GM19043 (cell line): ENCODE results near the gene SAPCD2.

ENCODE experiments used
- ATAC-seq: cut with Tn5 transposase; IDR thresholded peaks from one replicate; pipeline ENCODE4 v1.9.1; 2021; ENCODE audit warnings: low read depth; ENCODE audit not compliant: unreplicated experiment

The SAPCD2 gene

DNA sequence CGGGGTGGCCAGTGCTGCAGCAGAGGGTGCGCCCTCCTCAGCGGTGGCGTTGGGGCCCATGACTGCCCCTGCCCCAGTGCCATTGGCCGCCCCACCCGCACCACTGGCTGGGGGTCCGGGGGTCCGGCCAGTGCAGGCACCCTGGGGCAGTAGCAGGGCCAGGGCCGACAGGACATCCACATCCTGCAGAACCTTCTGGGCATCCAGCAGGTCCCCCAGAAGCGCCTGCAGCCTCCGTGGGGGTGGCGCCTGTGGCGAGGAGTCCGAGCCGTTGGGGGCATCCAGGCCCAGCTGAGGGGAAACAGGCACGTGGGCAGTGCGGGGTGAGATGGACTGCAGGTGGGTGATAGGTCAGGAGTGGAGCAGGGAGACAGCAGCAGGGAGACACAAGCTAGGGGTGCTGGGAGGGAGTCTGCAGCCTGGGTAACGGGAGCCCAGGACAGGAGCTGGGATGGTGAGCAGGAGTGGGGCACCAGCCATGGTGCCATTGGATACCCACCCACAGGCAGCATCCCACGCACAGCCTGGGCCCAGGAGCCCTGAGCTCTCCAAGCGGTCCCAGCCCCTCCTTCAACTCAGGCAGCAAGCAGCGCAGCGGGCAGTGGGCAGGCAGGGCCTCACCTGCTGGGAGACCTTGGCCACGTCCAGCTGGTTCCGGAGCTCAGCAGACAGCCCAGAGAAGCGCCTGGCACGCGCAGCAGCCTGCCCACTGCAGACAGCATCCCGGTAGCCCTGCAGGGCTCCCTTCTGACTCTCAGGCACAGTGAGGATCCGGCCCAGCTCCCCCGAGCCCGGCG is 49.4 kb downstream of the SAPCD2 start:
- ATAC-seq, result no peak

DNA sequence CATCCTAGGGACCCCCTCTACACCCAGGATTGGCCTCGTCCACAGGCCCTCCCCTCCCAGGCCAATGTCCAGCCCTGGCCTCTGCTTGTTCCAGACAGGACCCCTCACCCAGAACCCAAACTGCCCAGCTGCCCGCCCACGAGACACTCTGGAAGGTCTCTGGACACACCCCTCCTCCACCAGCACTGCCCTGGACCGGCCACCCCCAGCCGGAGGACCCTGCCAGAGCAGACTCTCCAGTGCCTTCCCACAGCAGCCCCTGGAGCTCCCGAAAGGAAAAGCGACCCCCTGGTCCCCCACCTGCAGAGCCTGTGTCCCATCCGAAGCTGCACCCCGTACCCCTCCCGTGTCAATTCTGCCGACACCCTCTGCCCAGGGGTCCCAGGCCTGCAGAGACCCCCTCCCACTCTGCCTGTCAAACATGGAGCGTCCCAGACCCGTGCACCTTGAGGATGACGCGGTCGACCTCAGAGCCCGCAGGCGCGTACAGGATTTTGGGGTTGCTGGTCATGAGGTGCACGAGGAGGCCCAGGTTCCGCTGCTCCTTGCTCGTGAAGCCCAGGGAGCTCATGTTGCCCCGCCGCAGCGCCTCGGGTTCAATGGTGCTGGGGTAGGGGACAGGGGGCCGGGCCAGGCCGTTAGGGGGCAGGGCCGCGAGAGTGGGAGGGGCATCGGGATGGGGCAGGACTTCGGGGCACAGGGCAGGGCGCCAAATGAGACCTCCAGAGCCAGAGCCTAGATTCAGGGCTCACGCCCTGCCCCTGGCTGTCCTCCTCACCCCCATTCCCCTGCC is 50.3 kb downstream of the SAPCD2 start:
- no peak for ATAC-seq

DNA sequence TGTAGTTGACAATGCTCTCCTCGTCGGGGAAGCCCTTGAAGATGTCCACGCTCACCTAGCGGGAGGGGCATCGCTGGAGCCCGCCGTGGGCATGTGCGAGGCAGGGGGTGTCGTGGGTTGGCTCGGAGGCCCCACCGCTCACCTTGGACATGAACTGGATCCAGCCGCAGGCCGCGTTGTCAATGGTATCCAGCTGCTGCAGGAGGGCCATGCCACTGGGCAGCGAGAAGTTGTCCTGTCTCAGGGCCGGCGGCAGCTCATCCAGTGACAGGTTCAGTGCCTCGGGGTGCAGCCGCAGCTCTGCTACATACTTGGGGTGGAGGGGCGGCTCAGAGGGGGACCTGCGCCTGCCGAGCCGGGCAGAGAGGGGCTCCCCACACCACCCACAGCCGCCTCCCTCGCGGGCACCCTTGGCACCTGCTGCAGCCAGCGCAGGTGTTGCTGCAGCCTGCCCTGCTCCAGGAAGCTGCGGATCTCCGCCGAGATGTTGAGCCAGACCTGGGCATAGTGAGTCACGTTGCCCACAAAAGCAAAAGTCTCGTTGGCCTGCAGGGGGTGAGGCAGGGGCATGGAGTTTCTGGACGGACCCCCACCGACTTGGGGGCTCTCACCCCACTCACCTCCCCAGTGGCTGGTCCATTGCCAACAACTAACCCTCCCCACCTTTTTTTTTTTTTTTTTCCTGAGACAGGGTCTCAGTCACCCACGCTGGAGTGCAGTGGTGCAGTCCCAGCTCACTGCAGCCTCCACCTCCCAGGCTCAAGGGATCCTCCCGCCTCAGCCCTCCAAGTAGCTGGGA is 51.4 kb downstream of the SAPCD2 start:
- ATAC-seq, result no peak

DNA sequence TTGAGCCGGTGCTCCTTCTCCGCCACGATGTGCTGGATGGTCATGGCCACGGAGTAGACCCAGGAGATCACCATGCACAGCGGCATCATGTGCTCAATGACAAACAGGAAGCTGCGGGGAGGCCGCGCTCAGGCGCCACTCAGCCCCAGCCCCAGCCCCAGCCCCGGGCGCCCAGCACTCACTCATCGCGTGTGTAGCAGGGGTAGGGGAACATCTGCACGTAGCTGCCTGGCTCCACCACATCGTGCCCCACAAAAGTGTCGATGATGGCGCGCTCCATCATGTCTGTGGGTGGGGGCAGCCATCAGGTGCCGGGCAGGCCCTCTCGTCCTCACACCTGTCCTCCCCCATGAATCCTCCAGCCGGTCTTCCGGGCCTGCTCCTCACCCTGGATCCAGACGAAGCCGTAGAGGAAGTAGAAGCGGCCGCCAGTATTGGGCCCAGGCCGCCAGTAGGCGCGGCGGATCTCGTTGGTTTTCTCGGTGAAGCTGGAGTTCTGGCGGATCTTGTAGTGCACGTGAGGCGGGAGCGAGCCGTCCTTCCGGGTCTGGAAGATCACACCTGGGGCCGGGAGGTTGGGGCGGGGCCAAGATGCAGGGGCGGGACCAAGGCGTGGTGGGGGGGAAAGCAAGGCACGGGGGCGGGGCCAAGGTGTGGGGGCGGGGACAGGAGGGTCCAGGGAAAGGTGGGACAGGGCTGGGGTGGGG is 52.4 kb downstream of the SAPCD2 start:
- ATAC-seq, result no peak

DNA sequence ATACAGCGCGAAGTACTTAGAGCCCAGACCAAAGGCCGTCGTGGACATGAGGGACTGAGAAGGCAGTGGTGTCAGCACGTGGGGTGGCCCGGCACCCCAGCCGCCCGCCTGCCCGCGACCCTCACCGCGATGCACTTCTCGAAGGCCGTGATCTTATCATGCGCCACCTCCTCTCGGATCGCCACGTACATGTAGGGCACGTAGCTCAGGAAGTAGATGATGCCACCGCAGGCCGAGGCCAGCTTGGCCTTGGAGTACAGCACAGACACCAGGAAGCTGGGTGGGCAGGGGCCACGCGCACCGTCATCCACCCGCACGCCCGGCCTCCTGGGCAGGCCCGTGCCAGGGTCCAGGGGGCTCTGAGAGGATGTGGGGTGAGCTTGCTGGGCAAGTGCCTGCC is 53.3 kb downstream of the SAPCD2 start:
- ATAC-seq, result no peak

DNA sequence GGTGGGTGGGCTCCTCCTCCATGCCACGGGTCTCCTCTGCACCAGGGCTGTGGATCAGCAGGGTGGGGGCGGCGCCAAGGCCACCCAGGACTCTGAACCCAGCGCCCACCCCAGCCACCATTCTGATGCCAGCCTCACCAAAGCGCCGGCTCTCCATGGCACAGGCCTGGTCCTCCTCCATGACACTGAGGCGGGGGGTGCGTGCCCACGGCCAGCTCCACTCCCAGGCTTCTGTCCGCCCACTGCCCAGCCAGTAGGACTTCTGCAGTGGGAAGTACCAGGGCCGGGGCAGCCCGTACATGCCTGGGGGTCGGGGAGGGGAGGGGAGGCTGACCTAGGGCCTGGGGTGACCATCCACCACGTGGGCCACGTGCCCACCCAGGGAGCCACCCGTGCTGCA is 53.9 kb downstream of the SAPCD2 start:
- no peak for ATAC-seq

DNA sequence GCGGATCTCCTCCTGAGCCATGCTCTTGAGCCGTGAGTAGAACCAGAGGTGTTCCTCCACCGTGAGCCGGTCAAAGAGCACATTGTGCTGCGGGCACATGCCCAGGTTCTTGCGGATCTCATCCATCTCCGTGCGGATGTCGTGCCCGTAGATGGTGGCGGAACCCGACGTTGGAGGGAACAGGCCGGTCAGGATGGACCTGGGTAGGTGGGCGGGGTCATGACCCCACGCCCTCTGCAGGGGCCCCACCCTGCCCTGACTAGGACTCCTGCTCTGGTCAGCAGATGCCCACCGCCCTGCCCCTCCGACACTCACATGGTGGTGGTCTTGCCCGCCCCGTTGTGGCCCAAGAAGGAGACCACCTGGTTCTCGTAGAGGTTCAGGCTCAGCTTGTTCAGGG is 54.4 kb downstream of the SAPCD2 start:
- no peak for ATAC-seq

DNA sequence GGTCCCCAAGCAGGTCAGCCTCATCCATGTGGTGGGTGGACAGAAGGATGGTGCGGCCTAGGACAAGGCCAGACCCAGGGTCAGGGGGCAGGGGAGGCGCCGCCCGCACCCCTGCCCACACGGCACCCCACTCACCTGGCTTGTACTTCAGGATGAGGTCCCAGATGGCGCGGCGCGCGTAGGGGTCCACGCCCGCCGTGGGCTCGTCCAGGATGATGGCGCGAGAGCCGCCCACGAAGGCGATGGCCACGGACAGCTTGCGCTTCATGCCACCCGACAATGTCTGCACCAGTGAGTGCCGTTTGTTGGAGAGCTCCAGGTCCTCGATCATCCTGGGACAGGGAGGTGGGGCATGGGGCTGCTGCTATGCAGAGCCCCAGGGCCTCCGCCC is 54.8 kb downstream of the SAPCD2 start:
- no peak for ATAC-seq

DNA sequence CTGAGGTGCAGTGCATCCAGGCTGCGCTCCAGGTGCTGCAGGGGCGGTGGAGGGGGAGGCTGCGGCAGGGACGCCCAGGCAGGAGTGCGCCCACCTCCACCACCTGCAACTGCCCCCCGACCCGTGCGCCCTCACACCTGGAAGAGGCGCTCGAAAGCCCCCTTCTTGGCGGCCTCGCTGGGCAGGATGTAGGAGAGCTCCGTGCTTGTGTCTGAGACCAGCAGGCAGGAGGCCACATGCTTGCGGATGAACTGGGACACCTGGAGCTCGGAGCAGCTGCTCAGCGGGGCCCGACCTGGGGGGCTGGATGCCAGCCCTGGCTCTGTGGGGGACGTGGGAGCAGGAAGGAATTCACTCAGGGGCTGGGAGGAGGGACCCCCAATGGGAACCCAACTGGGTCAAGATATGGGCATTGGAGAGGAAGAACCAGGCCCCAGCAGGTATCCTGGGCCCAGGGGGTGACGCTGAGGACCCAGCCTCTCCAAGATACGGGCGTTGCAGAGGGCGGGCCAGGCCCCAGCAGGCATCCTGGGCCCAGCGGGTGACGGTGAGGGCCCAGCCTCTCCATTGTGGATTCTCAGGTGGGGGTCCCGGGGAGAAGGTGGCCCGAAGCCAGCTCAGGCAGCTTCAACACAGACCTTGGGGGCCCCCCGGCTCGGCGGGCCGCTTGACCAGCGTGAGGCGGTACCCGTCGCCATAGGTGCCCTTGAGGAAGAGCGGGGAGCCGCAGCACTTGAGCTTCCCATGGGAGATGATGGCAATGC is 55.4 kb downstream of the SAPCD2 start:
- ATAC-seq, result no peak

DNA sequence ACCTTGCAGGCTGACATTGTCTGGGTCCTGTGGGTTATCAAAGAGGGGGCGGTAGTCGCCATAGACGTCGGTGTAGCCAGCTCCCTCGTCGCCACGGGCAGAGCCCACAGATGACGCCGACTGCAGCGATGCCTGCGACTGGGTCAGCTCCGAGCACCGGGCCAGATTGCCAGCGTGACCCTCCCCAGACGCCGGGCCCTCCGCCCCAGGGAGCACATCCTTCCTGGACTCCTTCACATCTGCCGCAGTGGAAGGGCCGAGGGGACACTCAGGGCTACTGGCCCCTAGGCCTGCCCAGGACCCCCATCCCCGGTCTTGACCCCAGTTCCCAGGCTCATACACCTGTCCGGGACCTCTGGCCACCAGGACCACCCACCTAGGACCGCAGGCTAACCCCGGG is 56.2 kb downstream of the SAPCD2 start:
- no peak for ATAC-seq

DNA sequence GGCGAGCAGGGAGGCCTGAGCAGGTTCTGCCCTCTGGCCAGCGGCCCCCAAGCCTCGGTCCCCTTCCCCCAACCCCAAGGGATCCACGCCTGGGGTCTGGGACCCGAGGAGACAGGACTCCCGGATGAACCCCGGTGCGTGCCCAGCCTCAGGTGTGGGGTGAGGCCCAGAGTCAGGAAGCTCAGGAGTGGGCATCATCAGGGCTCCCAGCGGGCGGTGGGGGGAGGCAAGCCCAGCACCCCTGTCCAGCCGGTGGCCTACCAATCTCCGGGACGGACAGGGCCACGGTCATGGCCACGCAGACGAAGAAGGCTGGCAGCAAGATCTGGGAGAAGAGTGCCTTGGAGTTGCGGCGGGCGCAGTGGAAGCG is 56.8 kb downstream of the SAPCD2 start:
- no peak for ATAC-seq

DNA sequence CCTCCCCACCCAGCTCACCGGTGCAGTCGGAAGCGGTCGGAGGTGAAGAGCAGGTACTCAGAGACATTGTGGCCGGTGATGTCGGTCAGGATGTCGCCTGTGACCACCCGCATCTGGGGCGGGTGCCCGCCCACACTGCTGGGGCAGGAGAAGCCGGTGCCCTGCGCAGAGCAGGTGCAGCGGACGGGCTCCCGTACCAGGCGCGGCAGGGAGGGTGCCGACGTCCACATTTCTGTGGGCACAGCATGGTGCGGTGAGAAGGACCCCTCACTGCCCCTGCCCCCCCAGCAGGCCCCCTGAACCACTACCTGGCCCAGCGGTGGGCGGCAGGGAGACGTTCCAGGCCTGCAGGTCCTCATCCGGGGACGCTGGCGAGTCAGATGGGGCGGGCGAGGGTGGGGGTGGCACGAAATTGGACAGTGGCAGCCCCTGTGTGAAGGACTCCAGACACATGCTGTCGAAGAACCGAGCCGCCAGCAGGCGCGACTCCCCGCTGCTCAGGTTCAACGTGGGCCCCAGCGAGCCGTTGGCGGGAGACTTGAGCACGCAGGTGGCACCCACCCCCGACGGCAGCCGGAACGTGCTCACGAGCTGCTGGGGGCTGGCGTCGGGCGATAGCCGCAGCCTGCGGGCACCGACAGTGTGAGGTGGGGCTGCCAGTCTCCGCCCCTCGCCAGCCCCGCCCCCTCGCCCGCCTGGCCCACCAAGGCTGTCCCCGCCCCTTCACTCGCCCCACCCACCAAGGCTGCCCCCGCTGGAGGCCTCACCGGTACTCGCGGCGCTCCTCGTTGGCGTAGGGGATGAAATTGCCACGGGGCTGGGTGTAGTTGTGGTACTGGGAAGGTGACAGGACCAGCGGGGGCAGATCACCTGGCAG is 57.4 kb downstream of the SAPCD2 start:
- ATAC-seq, result no peak
